LNCaP clone FGC (cell line): ENCODE measurements around the gene MPST.

Source experiments
- DNase-seq: peaks from one replicate; pipeline ENCODE4 v3.0.0-alpha.2; 2011; ENCODE audit warnings: low read depth
- H3K4me3 ChIP-seq: 2 replicates; pipeline ENCODE4 v1.5.1; 2011; ENCODE audit warnings: mild to moderate bottlenecking, low read depth, low read length, control low read depth
- CTCF ChIP-seq: IDR thresholded peaks from 2 replicates; pipeline ENCODE4 v1.5.1; 2012; ENCODE audit warnings: mild to moderate bottlenecking; ENCODE audit not compliant: control insufficient read depth, insufficient read depth; ENCODE audit errors: extremely low read depth

The MPST gene

GRCh38 chr22:37019309-37020191 is at the start of gene MPST, which contains the start of gene TST:
TSS of gene MPST (plus strand) at chr22:37019742. CDS start at chr22:37019837, 95 bp downstream.
TSS of gene TST (minus strand) at chr22:37019447. CDS start at chr22:37018732, 715 bp downstream.
- peak within 1 kb of the TSS; percentile 78 for H3K4me3 ChIP-seq
- TF ChIP-seq CTCF, result no peak
- DNase-seq, result no peak

GRCh38 chr22:36971341-36972125 is 48.0 kb upstream of the MPST start:
- H3K4me3 ChIP-seq, result no peak overlapping the region
- peak; percentile 34 for DNase-seq
- TF ChIP-seq CTCF, result no peak

GRCh38 chr22:36976606-36977005 is 42.9 kb upstream of the MPST start:
- DNase-seq, result no peak
- no peak for TF ChIP-seq CTCF
- no peak overlapping the region for H3K4me3 ChIP-seq

- no peak for DNase-seq
- TF ChIP-seq CTCF, result peak; percentile 23; the same call in 1 of the 2 replicates
- peak overlapping the region; percentile 42 for H3K4me3 ChIP-seq
Measured at GRCh38 chr22:36977401-36977861, 42.1 kb upstream of the MPST start.

- TF ChIP-seq CTCF, result peak; percentile 95
- peak; percentile 50 for DNase-seq
- H3K4me3 ChIP-seq, result peak overlapping the region; percentile 42
Measured at GRCh38 chr22:36977947-36978660, 41.4 kb upstream of the MPST start.
